BE2C (cell line): ENCODE results near the gene IL36B.

Source experiments
- DNase-seq: peaks from one replicate; pipeline ENCODE4 v3.0.0-alpha.2; 2020
- H3K27me3 ChIP-seq: fragments of 250-450 bp; sonication (Bioruptor Pico); 2 replicates; pipeline ENCODE4 v1.5.1; 2020; ENCODE audit warnings: mild to moderate bottlenecking
- H3K36me3 ChIP-seq: fragments of 250-450 bp; sonication (Bioruptor Pico); 2 replicates; pipeline ENCODE4 v1.5.1; 2020; ENCODE audit warnings: mild to moderate bottlenecking
- H3K4me1 ChIP-seq: fragments of 250-450 bp; sonication (Bioruptor Pico); 2 replicates; pipeline ENCODE4 v1.5.1; 2020
- H3K4me3 ChIP-seq: 2 replicates; pipeline ENCODE4 v1.5.1; 2011; ENCODE audit warnings: low read depth, low read length
- H3K9me3 ChIP-seq: fragments of 250-450 bp; sonication (Bioruptor Pico); 2 replicates; pipeline ENCODE4 v1.5.1; 2020
- TF ChIP-seq, protein P1 (sequence below): IDR thresholded peaks from 2 replicates; pipeline ENCODE4 v1.5.1; 2012; ENCODE audit warnings: mild to moderate bottlenecking, low read depth, low read length

IL36B gene

GRCh38 chr2:112994648-112995047 is 58.0 kb downstream of the IL36B start:
- no peaks in the 10 kb centered on the region for H3K9me3 ChIP-seq
- H3K4me1 ChIP-seq, result no peaks in the 10 kb centered on the region
- H3K36me3 ChIP-seq, result no peaks in the 10 kb centered on the region
- no peak for DNase-seq
- H3K4me3 ChIP-seq, result no peak overlapping the region
- no peaks in the 10 kb centered on the region for H3K27me3 ChIP-seq
- TF ChIP-seq, protein P1, sequence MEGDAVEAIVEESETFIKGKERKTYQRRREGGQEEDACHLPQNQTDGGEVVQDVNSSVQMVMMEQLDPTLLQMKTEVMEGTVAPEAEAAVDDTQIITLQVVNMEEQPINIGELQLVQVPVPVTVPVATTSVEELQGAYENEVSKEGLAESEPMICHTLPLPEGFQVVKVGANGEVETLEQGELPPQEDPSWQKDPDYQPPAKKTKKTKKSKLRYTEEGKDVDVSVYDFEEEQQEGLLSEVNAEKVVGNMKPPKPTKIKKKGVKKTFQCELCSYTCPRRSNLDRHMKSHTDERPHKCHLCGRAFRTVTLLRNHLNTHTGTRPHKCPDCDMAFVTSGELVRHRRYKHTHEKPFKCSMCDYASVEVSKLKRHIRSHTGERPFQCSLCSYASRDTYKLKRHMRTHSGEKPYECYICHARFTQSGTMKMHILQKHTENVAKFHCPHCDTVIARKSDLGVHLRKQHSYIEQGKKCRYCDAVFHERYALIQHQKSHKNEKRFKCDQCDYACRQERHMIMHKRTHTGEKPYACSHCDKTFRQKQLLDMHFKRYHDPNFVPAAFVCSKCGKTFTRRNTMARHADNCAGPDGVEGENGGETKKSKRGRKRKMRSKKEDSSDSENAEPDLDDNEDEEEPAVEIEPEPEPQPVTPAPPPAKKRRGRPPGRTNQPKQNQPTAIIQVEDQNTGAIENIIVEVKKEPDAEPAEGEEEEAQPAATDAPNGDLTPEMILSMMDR, result no peak

DNA sequence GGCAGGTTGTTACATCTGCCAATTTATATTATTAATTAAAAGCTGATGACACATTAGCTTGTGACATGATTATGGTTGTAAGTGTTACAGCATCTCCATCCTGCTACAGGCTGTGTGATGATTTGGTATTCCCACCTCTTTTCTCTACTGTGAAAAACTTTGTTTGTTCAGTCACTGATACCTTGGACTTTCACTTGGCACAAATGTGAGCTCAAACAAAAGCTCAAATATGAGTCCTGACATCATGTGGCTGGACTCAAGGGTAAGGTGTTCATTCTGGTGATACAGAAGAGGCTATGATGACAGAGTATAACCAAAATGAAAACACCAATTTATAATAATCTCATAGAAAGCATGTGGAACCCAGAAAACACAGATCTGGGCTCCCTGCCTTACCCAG is 58.8 kb downstream of the IL36B start:
- Histone ChIP-seq H3K9me3 (no peaks in the 10 kb centered on the region), H3K4me1 (no peaks in the 10 kb centered on the region), H3K4me3 (no peak overlapping the region), H3K27me3 (no peaks in the 10 kb centered on the region), H3K36me3 (no peaks in the 10 kb centered on the region)
- TF ChIP-seq, protein P1, result no peak
- no peak for DNase-seq

GRCh38 chr2:112989611-112990010 is 63.1 kb downstream of the IL36B start:
- no peak overlapping the region for H3K4me3 ChIP-seq
- no peaks in the 10 kb centered on the region for H3K4me1 ChIP-seq
- DNase-seq, result no peak
- H3K36me3 ChIP-seq, result no peaks in the 10 kb centered on the region
- no peaks in the 10 kb centered on the region for H3K27me3 ChIP-seq
- TF ChIP-seq, protein P1, result no peak
- no peaks in the 10 kb centered on the region for H3K9me3 ChIP-seq

DNA sequence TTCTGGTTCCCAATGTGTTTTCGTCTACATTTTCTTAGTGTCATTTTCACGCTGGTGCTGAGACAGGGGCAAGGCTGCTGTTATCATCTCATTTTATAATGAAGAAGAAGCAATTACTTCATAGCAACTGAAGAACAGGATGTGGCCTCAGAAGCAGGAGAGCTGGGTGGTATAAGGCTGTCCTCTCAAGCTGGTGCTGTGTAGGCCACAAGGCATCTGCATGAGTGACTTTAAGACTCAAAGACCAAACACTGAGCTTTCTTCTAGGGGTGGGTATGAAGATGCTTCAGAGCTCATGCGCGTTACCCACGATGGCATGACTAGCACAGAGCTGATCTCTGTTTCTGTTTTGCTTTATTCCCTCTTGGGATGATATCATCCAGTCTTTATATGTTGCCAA is 67.6 kb downstream of the IL36B start:
- no peak for DNase-seq
- no peaks in the 10 kb centered on the region for H3K9me3 ChIP-seq
- H3K27me3 ChIP-seq, result no peaks in the 10 kb centered on the region
- H3K4me1 ChIP-seq, result no peaks in the 10 kb centered on the region
- TF ChIP-seq, protein P1, result no peak
- no peak overlapping the region for H3K4me3 ChIP-seq
- H3K36me3 ChIP-seq, result no peaks in the 10 kb centered on the region

DNA sequence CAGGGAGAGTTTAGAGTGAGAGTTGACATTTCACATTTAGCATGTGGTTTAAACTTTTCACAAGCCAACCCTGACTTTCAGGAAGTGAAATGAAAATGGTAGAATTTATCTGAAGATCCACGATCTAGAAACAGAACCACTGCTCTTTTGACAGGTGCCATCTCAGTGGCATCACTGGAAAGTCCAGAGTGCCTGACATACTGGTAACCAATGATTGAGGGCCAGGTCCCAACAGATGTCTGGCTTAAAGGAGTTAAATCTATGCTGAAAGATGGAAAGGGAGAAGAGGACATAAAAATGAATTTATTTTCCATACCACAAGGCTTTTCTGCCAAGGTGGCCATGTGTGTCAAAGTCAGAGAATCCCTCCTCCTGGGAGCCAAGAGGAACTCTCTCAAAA is 72.1 kb downstream of the IL36B start:
- DNase-seq, result no peak
- TF ChIP-seq, protein P1, result no peak
- no peaks in the 10 kb centered on the region for H3K36me3 ChIP-seq
- H3K9me3 ChIP-seq, result no peaks in the 10 kb centered on the region
- no peak overlapping the region for H3K4me3 ChIP-seq
- H3K4me1 ChIP-seq, result no peaks in the 10 kb centered on the region
- no peaks in the 10 kb centered on the region for H3K27me3 ChIP-seq

DNA sequence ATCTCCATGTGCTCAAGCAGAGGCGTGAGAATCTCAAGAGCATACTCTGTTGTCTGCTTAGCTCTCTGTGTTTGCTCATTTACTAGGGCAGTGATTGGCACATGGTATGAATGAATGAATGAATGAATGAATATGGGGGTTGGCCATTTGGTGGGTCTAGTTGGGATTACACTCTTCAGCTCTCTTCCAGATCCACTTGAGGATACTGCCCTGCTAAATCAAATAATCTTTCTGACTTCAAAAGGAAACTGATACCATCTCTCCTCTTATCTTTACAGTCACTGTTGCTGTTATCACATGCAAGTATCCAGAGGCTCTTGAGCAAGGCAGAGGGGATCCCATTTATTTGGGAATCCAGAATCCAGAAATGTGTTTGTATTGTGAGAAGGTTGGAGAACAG is 72.9 kb downstream of the IL36B start:
- no peak for DNase-seq
- TF ChIP-seq, protein P1, result no peak
- H3K4me1 ChIP-seq, result no peaks in the 10 kb centered on the region
- no peaks in the 10 kb centered on the region for H3K9me3 ChIP-seq
- H3K4me3 ChIP-seq, result no peak overlapping the region
- no peaks in the 10 kb centered on the region for H3K27me3 ChIP-seq
- no peaks in the 10 kb centered on the region for H3K36me3 ChIP-seq
